Astrocyte (in vitro differentiated cells and primary cell): Measurements from ENCODE around the gene QSOX2.

ENCODE experiments used
- CTCF ChIP-seq: IDR thresholded peaks from 2 replicates; pipeline ENCODE4 v1.5.1; 2011; ENCODE audit warnings: low read depth, mild to moderate bottlenecking, inconsistent platforms, low read length, moderate library complexity; ENCODE audit not compliant: insufficient read depth
- EZH2 ChIP-seq: IDR thresholded peaks from 2 replicates; pipeline ENCODE4 v1.6.1; 2012; ENCODE audit warnings: mild to moderate bottlenecking, low read length, inconsistent platforms; ENCODE audit not compliant: insufficient read depth

- TF ChIP-seq CTCF (no peak), EZH2 (no peak)
These were observed 53.7 kb downstream of the QSOX2 start for GRCh38 chr9:136191960-136192286.
